ENCODE measurements around the gene SUOX.

- TF ChIP-seq CTCF (IDR thresholded peaks at IDR 0.05) (no peak), POLR2A (IDR thresholded peaks at IDR 0.05) (no peak)
Measured at GRCh38 chr12:56046027-56046780, 49.1 kb downstream of the SUOX start.
